Smooth muscle cell of the brain vasculature (primary cell): ENCODE measurements around the gene RORC.

ENCODE experiments used
- DNase-seq: peaks from one replicate; pipeline ENCODE4 v3.0.0-alpha.2; 2012; ENCODE audit warnings: low read depth, low spot score

The RORC gene

DNA sequence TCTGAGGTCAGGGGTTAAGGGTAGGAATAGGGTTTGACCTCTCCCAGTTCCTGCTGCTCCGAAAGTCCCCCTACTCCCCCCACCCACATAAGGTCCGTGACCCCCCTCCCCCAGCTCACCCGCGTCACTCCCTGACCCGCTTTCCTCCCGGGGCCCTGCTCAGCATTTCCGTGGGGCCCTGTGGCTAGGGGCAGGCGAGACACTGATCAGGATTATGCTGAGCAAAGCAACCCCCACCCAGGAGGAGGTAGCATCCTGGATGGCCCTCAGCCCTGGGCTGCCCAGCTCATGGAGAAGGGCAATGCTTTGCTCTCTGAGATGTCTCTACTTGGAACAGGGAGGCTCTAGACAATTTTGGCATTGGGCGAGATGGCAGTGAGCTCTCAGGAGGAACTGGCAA lies 3.7 kb downstream of the RORC start:
- DNase-seq = no peak

DNA sequence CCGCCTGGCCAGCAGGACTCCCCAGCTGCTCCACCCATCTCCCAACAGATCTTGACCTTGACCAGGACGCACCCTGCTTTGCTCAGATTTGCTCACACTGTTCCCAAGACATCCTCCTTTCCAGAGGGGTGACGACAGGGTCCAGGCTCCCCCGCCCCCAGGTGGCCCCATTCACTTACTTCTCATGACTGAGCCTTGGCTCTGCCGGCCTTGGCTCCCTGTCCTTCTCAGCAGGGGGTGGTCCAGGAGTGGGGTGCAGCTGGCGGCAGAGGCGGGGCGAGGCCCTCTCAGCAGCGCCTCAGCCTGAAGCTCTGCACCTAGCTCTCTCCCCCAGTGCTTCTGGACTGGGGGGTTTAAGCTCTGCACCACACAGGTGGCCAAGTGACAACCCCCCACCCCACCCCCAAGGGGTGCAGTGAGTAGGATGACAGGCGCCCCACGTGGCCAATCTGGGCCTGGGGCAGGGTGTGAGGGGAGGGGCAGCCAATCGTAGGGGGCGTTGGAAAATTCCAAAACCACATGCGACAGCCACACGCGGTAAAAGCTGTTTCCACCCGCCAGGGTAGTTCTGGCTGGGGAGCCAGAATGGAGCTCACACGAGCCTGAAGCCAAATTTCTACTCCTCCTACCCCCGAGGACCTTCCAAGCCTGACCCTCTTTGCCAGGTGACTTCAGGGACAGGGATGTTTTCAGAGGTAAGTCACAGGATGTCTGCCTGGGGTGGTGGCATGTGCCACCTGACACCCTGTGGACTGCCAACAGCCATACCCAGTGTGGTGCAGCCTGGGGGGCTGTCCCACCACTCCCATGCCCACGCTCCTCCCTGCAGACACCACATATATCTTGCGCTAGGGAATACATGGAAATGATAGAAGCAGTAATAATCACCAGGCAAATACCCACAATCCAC lies 5.6 kb downstream of the RORC start:
- DNase-seq = no peak

DNA sequence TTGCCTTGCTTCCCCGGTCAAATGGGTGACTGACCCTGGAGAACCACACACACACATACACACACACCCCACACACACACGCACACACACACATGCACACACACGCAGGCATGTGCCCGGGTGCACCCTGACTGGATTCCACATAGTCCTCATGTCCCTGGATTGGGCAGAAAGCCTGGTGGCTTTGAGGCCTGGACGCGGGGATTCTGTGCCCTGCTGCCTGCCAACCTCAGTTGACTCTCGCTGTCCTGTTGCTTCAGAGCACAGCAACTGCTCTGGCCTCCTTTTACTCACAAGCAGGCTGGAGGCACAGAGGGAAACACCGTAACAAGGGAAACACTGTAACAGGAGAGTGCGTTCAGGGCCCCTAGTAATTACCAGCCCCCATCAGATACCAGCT lies 6.4 kb downstream of the RORC start:
- DNase-seq = no peak

DNA sequence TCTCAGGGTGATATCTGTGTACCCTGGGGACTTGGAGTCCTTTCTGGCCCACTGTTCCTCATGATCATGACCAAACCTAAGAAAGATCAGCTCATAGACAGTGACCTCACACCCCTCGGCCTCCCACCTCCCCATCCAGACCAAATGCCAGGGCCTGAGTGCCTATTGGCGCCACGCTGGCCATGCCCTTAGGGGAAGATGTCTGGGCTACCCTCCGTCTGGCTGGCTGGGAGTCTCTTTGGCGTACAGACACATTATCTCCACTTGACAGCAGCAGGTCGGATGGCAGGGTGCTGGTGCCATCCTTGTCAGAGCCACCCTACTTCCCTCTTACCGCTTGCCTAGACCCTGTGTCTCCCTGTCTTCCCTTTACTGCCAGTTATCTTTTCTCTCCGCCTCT lies 8.4 kb downstream of the RORC start:
- no peak for DNase-seq

DNA sequence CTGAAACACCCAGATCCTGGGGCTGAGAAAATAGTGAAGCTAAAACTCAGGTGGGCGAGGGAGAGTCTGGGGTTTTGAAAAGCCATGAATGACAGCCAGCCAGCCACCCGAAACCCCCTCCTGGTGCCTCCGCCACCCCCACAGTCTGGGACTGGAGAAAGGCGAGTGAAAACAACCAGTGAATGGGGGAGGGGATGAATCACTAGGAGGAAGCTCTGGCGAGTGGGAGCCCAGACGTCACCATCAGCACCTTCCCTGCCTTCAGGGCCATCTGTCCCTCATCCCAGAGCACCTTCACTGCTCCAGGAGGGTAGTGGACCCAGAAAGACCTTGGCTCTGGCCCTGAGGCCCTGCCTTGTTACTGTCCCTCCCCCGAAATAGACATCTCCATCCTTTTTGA lies 9.2 kb downstream of the RORC start:
- no peak for DNase-seq

DNA sequence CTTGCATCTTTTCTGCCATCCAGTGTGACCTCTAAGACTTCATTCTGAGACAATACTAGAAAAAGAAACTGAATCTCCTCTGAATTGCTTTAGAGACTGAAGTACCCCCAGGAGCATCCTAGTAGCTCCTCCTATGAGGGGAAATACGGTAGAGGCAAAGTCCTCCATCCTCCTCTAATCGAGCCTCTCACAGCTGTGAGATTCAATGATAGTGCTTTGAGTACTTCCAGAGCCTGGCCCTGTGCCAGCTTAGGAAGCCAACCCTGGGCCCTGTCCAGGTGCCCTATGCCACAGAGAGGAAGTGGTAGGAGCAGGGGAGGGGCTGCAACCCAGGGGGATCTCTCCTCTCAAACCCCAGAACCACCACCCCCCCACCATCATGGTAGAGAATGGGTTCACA lies 10.7 kb downstream of the RORC start:
- DNase-seq = no peak

DNA sequence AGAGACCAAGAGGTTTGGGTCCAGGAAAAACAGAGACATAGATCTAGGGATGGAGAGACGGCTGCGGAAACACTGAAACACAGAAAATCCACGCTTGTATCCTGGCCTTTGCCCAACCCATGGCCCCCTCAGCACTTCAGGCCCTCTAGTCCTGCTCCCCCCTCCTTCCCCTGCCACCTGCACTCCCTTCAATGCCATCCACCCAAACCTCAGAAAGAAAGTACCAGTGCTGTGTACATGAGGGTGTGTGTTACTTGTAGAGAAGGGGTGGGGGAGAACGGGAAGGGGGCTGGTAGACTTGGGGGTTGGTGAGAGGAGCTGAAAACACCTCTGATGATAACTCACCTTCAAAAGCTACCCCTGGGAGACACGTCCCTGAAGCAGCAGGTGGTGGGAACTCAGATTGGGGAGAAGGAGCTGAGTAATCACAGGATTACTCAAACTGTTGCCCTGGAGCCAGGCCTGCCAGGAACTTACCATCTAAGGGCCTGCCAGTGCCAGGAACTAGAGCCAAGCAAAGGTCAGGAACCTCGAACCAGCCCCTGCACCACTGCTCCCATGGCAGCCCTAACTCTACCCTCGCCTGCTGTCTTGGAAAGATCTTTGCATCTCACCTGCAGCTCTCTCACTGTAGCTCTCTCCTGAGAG lies 11.5 kb downstream of the RORC start:
- DNase-seq = no peak

DNA sequence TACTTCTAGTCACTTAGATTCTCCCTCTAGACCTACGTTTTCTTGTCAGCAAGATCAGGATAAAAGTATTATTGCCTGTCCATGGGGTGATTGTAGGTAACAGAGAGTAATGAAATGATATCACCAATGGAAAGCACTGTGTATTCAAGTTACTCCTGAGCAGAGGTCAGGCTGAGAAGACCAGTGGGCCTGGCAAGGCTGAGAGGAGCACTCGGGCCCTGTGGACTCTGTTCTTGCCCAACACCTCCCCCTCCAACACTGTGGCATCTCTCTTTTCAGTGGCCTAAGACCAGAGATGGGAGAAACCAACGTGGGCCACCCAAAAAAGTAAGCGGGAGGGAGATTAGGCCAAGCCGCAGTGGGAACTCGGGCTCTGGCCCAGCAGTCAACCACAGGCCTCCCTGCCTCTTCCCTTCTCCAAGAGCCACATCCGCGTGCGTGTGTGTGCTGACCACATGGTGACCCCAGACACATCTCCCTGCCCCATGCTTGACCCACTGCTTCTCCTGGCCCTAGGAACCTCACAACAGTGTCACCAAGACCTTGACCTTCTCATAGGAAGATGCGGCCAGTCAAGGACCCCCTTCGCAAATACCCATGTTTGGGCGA lies 12.3 kb downstream of the RORC start:
- no peak for DNase-seq

DNA sequence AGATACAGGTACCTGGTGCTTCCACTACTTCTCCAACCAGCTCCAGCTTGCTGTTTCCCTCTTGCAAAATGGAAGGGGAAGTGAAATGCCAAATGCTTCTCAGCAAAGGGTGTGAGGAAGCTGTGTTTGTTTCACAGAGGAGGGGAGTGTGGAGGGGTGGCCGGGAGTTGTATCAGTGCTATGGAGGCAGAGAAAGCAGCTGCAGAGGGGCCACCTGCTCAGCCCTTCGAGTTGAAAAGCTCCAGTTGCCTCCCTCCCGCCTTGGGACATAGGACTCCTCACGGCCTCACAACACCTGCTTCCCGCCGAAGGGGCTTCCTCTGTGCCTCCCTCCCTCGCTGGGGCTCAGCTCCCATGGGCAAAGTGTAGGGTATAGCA lies 14.3 kb downstream of the RORC start:
- DNase-seq = no peak

DNA sequence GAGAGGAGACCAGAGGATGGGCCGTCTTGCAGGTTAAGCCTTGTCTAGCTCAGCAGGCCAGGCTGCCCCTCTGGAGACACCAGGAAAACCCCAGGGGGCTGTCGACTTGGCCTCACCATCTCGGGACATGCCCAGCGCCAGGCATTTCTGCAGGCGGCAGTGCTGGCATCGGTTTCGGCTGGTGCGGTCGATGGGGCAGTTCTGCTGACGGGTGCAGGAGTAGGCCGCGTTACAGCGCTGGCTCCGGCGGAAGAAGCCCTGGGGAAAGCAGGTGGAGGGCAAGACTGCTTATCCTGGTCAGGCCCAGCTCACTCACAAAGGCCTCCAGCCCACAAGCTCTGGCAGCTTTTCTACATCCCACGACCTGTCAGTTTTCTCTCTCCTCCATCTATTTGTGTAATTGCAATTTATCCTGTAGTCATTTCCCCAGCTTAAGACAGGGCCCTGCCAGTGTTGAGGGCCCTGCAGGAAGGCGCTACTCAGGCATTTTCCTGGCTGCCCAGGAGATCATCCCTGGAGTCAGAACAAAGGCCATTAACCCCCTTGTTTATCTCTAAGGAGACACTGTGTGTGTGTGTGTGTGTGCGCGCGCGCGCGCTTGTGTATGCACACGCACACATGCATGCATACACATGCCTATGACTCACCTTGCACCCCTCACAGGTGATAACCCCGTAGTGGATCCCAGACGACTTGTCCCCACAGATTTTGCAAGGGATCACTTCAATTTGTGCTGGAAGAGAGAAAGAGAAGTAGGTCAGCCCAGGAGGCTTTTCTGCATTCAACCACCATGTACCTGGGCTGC lies 14.9 kb downstream of the RORC start:
- DNase-seq = no peak

DNA sequence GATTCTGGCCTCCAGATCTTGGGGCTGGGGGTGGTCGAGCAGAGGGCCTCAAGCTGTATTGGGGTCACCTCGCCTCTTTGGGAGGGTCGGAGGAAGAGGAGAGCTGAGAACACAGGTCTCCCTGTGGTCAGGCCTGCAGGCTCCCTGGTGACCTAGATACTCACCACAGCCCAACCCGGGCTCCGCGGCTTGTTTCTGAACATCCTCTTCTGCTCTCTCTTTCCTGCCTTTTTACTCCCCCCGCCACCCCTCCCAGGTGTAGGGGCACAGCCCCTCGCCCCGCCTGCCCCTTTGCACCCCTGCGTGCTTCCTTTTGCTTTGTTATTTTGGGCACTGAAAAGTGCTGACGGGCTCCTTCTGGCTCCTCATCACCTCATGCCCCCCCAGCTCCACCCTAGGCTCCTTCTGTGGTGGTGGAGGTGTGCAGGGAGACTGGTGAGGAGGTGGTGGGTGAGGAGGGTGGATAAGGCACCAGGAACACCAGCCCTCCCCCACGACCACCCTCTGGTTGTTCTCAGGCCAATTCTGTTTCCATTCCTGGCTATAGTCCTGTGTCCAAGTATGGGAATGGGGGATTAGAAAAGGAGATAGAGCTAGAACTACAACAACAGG lies 15.8 kb downstream of the RORC start:
- DNase-seq = no peak

DNA sequence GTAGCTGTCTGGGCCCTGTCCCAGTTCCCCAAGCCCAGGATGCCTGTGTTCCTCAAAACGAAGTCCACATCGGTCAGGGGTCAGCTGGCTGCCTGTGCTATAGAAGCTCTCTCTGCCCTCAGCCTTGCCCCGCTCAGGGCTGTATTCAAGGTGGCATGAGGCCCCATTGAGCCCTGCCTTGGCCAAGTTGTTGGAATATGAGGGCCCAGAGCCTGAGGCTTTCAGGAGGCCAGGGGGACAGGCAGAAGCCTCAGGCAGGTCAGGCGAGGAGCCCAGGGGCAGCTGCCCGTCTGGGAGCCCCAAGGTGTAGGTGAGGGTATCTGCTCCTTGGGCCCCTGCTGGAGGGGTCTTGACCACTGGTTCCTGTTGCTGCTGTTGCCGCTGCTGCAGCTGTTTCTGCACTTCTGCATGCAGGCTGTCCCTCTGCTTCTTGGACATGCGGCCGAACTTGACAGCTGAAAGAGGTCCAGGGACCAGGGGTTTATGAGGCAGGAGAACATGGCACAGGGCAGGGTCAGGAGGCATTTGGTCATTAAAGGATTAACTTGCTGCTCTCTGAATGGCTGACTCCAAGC lies 16.5 kb downstream of the RORC start:
- DNase-seq = no peak

DNA sequence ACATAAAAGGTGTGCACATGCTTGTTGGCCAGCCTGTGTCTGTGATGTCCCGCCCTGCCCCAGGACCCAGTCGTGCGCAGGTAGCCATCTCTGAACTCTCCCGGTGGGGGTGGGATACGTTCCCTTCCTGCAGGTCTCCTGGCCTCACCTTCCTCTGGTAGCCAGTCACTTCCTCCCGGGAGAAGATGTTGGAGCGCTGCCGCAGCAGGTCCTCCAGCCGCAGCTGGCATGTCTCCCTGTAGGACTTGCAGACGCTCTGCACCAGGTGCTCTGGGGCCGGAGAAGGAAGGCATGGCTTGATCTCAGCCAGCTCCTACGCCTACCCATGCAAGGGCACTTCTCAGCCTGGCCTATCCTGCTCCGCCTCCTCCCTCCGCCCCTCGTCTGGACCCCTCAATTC lies 17.2 kb downstream of the RORC start:
- no peak for DNase-seq

DNA sequence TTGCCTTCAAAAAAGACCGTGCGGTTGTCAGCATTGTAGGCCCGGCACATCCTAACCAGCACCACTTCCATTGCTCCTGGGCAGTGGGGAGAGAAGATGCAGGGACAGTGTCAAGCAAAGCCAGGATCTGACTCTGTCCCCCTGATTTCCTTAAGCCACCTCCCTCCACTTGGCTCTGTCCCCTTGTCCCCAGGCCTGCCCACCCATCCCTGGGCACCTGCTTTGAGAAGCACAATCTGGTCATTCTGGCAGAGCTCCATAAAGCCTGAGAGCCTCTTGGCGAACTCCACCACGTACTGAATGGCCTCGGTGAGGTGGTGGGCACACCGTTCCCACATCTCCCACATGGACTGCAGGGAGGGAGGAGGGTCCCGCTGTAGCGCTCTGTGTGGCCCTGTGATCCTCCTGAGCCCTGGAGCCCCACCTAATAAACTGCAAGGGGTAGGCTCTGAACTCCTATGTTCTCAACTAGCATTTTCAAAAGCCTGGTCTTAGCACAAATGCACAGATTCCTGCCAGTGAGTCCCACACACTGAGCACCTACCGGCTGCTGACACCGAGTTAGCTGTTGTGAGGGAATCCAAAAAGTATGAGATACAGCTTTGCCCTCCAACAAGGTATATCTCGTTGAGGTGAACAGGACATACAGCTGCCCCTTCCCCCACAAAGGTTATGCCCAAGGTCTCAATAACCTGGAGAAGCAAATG lies 18.2 kb downstream of the RORC start:
- DNase-seq = no peak

DNA sequence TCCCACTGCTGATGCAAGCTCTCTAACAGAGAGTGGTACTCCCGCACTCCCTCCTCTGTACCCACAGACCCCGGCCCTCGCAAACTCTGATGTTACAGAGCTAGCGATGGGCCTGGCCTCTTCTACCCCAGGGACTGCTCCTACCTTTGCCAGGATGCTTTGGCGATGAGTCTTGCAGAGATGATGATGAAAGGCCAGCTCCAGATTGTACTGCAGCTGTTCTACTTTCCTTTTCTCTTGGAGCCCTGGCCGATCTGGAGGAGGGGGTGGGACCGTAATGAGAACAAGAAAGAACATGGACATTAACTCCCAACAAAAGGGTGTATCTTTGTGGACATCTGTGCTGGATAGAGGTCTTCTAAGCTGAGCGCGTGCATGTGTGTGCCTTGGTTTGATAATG lies 20.4 kb downstream of the RORC start:
- no peak for DNase-seq

DNA sequence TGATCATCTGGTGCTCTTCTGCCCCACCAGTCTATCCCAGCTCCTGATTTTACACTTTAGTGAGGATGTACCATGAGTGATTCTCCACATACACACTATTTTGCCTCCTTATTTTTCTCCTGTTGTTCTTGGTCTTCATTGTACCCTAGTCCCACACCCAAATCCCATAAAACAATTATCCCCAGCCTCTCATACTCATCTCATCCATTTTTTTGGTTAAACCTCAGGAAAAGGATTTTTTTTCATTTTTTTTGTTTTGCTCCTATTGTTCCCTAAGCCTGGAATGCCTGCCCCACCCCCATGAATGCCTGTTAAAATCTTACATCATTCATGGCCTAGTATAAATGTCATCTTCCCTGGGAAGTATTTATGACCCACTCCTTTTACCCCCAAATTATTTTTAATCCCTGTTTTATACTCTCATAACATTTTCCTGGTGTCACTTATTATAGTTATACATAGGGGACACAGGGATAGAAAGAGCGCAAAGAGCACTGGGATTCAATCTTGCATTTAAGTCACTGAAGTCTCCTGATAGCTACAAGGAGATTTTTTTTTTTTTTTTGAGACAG lies 21.5 kb downstream of the RORC start:
- DNase-seq = no peak

DNA sequence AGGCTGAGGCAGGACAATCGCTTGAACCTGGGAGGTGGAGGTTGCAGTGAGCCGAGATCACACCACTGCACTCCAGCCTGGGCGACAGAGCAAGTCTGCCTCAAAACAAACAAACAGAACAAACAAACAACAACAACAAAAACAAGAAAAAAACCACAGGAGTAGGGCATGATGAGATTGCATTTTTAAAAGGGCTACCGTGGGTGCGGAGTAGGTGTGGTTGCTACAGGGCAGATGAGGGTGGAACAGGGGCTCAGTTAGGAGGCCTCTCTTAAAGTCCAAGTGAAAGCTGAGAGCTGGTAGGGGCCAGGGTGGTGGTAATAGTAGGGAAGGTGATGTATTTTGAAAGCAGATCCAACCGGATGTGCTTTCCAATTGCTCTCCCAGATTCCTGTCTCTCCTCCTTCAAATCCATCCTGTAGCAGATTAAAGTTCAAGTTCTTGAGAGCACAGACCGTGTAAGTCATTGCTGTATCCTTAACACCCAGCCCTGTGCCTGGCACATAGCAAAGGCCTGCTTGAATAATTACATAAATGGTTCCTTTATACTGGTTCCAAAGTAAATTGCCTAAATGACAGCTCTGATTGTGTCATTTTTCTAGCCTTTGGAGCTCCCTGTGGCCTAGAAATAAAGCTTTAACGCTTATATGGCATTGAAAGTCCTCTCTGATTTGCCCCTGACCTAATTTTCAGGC lies 22.2 kb downstream of the RORC start:
- DNase-seq = no peak

DNA sequence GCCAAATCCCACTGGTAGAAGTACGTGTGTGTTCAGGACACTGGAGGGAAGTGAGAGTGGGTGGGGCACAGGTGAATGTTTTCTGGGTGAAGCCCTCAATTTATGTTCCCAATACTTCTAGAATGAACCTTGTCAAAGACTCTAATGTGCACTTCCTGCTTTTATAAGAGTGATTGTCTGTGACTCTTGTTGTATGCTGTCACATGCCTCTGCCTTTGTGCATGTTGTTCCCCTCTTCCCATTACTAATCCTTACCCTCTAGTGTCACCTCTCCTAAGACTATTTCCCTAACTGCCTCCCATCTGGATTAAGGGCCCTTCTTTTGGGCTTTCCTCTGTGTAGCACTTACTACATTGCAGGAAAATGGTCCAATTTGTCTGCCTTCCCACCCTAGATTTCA lies 23.8 kb downstream of the RORC start:
- no peak for DNase-seq

DNA sequence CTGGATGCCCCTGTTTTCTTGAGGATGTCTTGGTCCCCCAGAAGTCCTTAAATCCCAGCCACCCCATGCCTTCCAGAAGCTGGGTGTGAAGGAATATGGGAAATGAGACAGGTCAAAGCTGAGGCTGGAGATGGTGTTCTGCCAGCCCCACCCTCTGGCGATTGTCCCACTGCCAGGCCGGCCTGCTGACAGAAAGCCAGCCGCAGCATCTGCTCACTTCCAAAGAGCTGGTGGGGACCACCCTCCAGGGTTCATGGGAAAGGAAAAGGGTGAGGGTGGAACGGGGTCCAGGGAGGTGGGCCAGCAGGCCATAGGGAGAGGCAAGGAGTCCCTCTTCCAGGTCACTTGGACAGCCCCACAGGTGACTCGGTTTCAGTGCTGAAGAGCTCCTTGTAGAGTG lies 24.5 kb downstream of the RORC start:
- DNase-seq = no peak

DNA sequence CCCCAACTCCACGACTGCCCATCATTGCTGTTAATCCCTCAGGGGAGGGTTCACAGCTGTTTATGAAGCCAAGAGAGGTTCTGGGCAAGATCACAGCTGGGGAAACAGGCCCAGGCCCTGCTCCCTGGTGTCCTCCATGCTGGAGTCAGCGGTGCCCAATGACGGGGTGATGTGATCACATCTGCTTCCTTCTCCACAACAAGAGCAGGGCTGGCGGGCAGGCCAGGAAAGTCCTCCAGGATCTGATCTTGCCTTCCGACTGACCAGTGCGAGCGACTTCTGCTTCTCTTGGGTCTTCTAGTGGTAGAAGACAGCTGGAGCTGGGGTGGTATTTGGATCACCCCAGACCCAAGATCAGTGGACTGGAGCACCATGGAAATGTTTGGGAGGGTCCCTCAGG lies 25.4 kb downstream of the RORC start:
- DNase-seq = no peak
